ENCODE measurements around the gene CGN.

Gene CGN

GRCh38 chr1:151482017-151482416 is 29.2 kb upstream of the CGN start:
- H3K4me1 ChIP-seq (ENCODE audit: control insufficient read depth, insufficient read depth, low read length) = no peaks in the 10 kb centered on the region
- no peaks in the 10 kb centered on the region for H3K27me3 ChIP-seq (ENCODE audit: control insufficient read depth, insufficient read depth, low read length)
- H3K27ac ChIP-seq (ENCODE audit: low read depth, low read length) = no peak overlapping the region
- peaks cover 3% of the 10 kb centered on the region for H3K9me3 ChIP-seq (ENCODE audit: control insufficient read depth, insufficient read depth, low read depth, low read length)
- H3K4me3 ChIP-seq (ENCODE audit: low read depth, low read length) = no peak overlapping the region
- H3K9ac ChIP-seq (ENCODE audit: low read length) = no peak overlapping the region
- no peaks in the 10 kb centered on the region for H3K36me3 ChIP-seq (ENCODE audit: control insufficient read depth, insufficient read depth, low read length)

- H3K4me3 ChIP-seq (ENCODE audit: low read depth, low read length) = no peak overlapping the region
- no peaks in the 10 kb centered on the region for H3K4me1 ChIP-seq (ENCODE audit: control insufficient read depth, insufficient read depth, low read length)
- H3K27ac ChIP-seq (ENCODE audit: low read depth, low read length) = no peak overlapping the region
- peaks cover 3% of the 10 kb centered on the region for H3K9me3 ChIP-seq (ENCODE audit: control insufficient read depth, insufficient read depth, low read depth, low read length)
- no peaks in the 10 kb centered on the region for H3K36me3 ChIP-seq (ENCODE audit: control insufficient read depth, insufficient read depth, low read length)
- no peaks in the 10 kb centered on the region for H3K27me3 ChIP-seq (ENCODE audit: control insufficient read depth, insufficient read depth, low read length)
- H3K9ac ChIP-seq (ENCODE audit: low read length) = no peak overlapping the region
These were observed 25.4 kb upstream of the CGN start for GRCh38 chr1:151485685-151486255.

- no peaks in the 10 kb centered on the region for H3K36me3 ChIP-seq (ENCODE audit: control insufficient read depth, insufficient read depth, low read length)
- H3K27ac ChIP-seq (ENCODE audit: low read depth, low read length) = no peak overlapping the region
- no peak overlapping the region for H3K4me3 ChIP-seq (ENCODE audit: low read depth, low read length)
- H3K4me1 ChIP-seq (ENCODE audit: control insufficient read depth, insufficient read depth, low read length) = no peaks in the 10 kb centered on the region
- H3K9ac ChIP-seq (ENCODE audit: low read length) = no peak overlapping the region
- peaks cover 3% of the 10 kb centered on the region for H3K9me3 ChIP-seq (ENCODE audit: control insufficient read depth, insufficient read depth, low read depth, low read length)
- H3K27me3 ChIP-seq (ENCODE audit: control insufficient read depth, insufficient read depth, low read length) = no peaks in the 10 kb centered on the region
These were observed 24.6 kb upstream of the CGN start for GRCh38 chr1:151486557-151486956.

GRCh38 chr1:151491641-151492040 is 19.5 kb upstream of the CGN start:
- Histone ChIP-seq H3K4me1 (ENCODE audit: control insufficient read depth, insufficient read depth, low read length) (no peaks in the 10 kb centered on the region), H3K4me3 (ENCODE audit: low read depth, low read length) (no peak overlapping the region), H3K9ac (ENCODE audit: low read length) (no peak overlapping the region), H3K27ac (ENCODE audit: low read depth, low read length) (no peak overlapping the region), H3K36me3 (ENCODE audit: control insufficient read depth, insufficient read depth, low read length) (no peaks in the 10 kb centered on the region), H3K9me3 (ENCODE audit: control insufficient read depth, insufficient read depth, low read depth, low read length) (no peaks in the 10 kb centered on the region), H3K27me3 (ENCODE audit: control insufficient read depth, insufficient read depth, low read length) (no peaks in the 10 kb centered on the region)

GRCh38 chr1:151492120-151492519 is 19.1 kb upstream of the CGN start:
- H3K4me1 ChIP-seq (ENCODE audit: control insufficient read depth, insufficient read depth, low read length) = no peaks in the 10 kb centered on the region

GRCh38 chr1:151493042-151493441 is 18.1 kb upstream of the CGN start:
- Histone ChIP-seq H3K4me3 (ENCODE audit: low read depth, low read length) (no peak overlapping the region), H3K9ac (ENCODE audit: low read length) (no peak overlapping the region), H3K4me1 (ENCODE audit: control insufficient read depth, insufficient read depth, low read length) (no peaks in the 10 kb centered on the region), H3K27ac (ENCODE audit: low read depth, low read length) (no peak overlapping the region), H3K36me3 (ENCODE audit: control insufficient read depth, insufficient read depth, low read length) (no peaks in the 10 kb centered on the region), H3K9me3 (ENCODE audit: control insufficient read depth, insufficient read depth, low read depth, low read length) (no peaks in the 10 kb centered on the region), H3K27me3 (ENCODE audit: control insufficient read depth, insufficient read depth, low read length) (no peaks in the 10 kb centered on the region)

More at GRCh38 chr1:151492120-151492519, 19.1 kb upstream of the CGN start:
- Histone ChIP-seq H3K36me3 (ENCODE audit: control insufficient read depth, insufficient read depth, low read length) (no peaks in the 10 kb centered on the region), H3K27me3 (ENCODE audit: control insufficient read depth, insufficient read depth, low read length) (no peaks in the 10 kb centered on the region), H3K9ac (ENCODE audit: low read length) (no peak overlapping the region), H3K9me3 (ENCODE audit: control insufficient read depth, insufficient read depth, low read depth, low read length) (no peaks in the 10 kb centered on the region), H3K4me3 (ENCODE audit: low read depth, low read length) (no peak overlapping the region), H3K27ac (ENCODE audit: low read depth, low read length) (no peak overlapping the region)

- Histone ChIP-seq H3K9ac (ENCODE audit: low read length) (no peak overlapping the region), H3K27me3 (ENCODE audit: control insufficient read depth, insufficient read depth, low read length) (no peaks in the 10 kb centered on the region), H3K4me3 (ENCODE audit: low read depth, low read length) (no peak overlapping the region), H3K36me3 (ENCODE audit: control insufficient read depth, insufficient read depth, low read length) (no peaks in the 10 kb centered on the region), H3K4me1 (ENCODE audit: control insufficient read depth, insufficient read depth, low read length) (no peaks in the 10 kb centered on the region), H3K27ac (ENCODE audit: low read depth, low read length) (no peak overlapping the region), H3K9me3 (ENCODE audit: control insufficient read depth, insufficient read depth, low read depth, low read length) (no peaks in the 10 kb centered on the region)
These were observed 16.4 kb upstream of the CGN start for GRCh38 chr1:151494741-151495281.

- Histone ChIP-seq H3K4me3 (ENCODE audit: low read depth, low read length) (no peak overlapping the region), H3K27me3 (ENCODE audit: control insufficient read depth, insufficient read depth, low read length) (no peaks in the 10 kb centered on the region), H3K27ac (ENCODE audit: low read depth, low read length) (no peak overlapping the region), H3K4me1 (ENCODE audit: control insufficient read depth, insufficient read depth, low read length) (no peaks in the 10 kb centered on the region), H3K9me3 (ENCODE audit: control insufficient read depth, insufficient read depth, low read depth, low read length) (no peaks in the 10 kb centered on the region), H3K9ac (ENCODE audit: low read length) (no peak overlapping the region), H3K36me3 (ENCODE audit: control insufficient read depth, insufficient read depth, low read length) (no peaks in the 10 kb centered on the region)
These were observed 15.9 kb upstream of the CGN start for GRCh38 chr1:151495316-151495715.

GRCh38 chr1:151499365-151499764 is 11.8 kb upstream of the CGN start:
- Histone ChIP-seq H3K9me3 (ENCODE audit: control insufficient read depth, insufficient read depth, low read depth, low read length) (no peaks in the 10 kb centered on the region), H3K4me3 (ENCODE audit: low read depth, low read length) (no peak overlapping the region), H3K27me3 (ENCODE audit: control insufficient read depth, insufficient read depth, low read length) (no peaks in the 10 kb centered on the region), H3K9ac (ENCODE audit: low read length) (no peak overlapping the region), H3K36me3 (ENCODE audit: control insufficient read depth, insufficient read depth, low read length) (no peaks in the 10 kb centered on the region), H3K27ac (ENCODE audit: low read depth, low read length) (no peak overlapping the region), H3K4me1 (ENCODE audit: control insufficient read depth, insufficient read depth, low read length) (no peaks in the 10 kb centered on the region; the same call in 1 of the 2 replicates)

GRCh38 chr1:151499930-151500329 is 11.3 kb upstream of the CGN start:
- H3K27ac ChIP-seq (ENCODE audit: low read depth, low read length) = no peak overlapping the region
- no peaks in the 10 kb centered on the region; the same call in 1 of the 2 replicates for H3K4me1 ChIP-seq (ENCODE audit: control insufficient read depth, insufficient read depth, low read length)
- no peak overlapping the region for H3K4me3 ChIP-seq (ENCODE audit: low read depth, low read length)
- H3K9ac ChIP-seq (ENCODE audit: low read length) = no peak overlapping the region
- H3K9me3 ChIP-seq (ENCODE audit: control insufficient read depth, insufficient read depth, low read depth, low read length) = no peaks in the 10 kb centered on the region
- H3K36me3 ChIP-seq (ENCODE audit: control insufficient read depth, insufficient read depth, low read length) = no peaks in the 10 kb centered on the region
- H3K27me3 ChIP-seq (ENCODE audit: control insufficient read depth, insufficient read depth, low read length) = no peaks in the 10 kb centered on the region

GRCh38 chr1:151501474-151501873 is 9.7 kb upstream of the CGN start:
- no peak overlapping the region for H3K27ac ChIP-seq (ENCODE audit: low read depth, low read length)
- H3K36me3 ChIP-seq (ENCODE audit: control insufficient read depth, insufficient read depth, low read length) = no peaks in the 10 kb centered on the region
- H3K4me3 ChIP-seq (ENCODE audit: low read depth, low read length) = no peak overlapping the region
- H3K27me3 ChIP-seq (ENCODE audit: control insufficient read depth, insufficient read depth, low read length) = no peaks in the 10 kb centered on the region
- H3K9me3 ChIP-seq (ENCODE audit: control insufficient read depth, insufficient read depth, low read depth, low read length) = no peaks in the 10 kb centered on the region
- no peaks in the 10 kb centered on the region; the same call in 1 of the 2 replicates for H3K4me1 ChIP-seq (ENCODE audit: control insufficient read depth, insufficient read depth, low read length)
- no peak overlapping the region for H3K9ac ChIP-seq (ENCODE audit: low read length)

Data from HUES6 (cell line).